Neural progenitor cell (in vitro differentiated cells): ENCODE results near the gene MCL1. TPM values are rescaled to one million over a fixed set of nuclear protein-coding genes. Genes with fewer than 3 reads are reported as not detected.
"Not testable (repeated sequence)": the region's sequence is repeated elsewhere in the genome, so short reads cannot be mapped to it uniquely, and the experiment has no call there.

ENCODE experiments used
- DNase-seq: peaks from one replicate; pipeline ENCODE4 v3.0.0-alpha.2; 2016; ENCODE audit warnings: low spot score
- H2AFZ ChIP-seq: fragments of 200-600 bp; sonication (generic); replicated peaks from 2 replicates; pipeline ENCODE4 v1.6.1; 2016; ENCODE audit warnings: antibody characterized with exemption
- H3F3A ChIP-seq: fragments of 200-600 bp; sonication (generic); 2 replicates; pipeline ENCODE4 v1.6.1; 2016; ENCODE audit warnings: antibody characterized with exemption, low read depth
- H3K27ac ChIP-seq: fragments of 200-600 bp; sonication (generic); 2 replicates; pipeline ENCODE4 v1.5.1; 2016; ENCODE audit warnings: mild to moderate bottlenecking
- H3K27me3 ChIP-seq: fragments of 200-600 bp; sonication (generic); 2 replicates; pipeline ENCODE4 v1.6.1; 2016; ENCODE audit warnings: mild to moderate bottlenecking, moderate library complexity
- H3K36me3 ChIP-seq: fragments of 200-600 bp; sonication (generic); 2 replicates; pipeline ENCODE4 v1.5.1; 2016
- H3K4me1 ChIP-seq: fragments of 200-600 bp; sonication (generic); 2 replicates; pipeline ENCODE4 v1.6.1; 2016; ENCODE audit warnings: mixed run types
- H3K4me2 ChIP-seq: fragments of 200-600 bp; sonication (generic); 2 replicates; pipeline ENCODE4 v1.6.1; 2016
- H3K4me3 ChIP-seq: fragments of 200-600 bp; sonication (generic); 2 replicates; pipeline ENCODE4 v1.5.1; 2016
- H3K79me2 ChIP-seq: fragments of 200-600 bp; sonication (generic); 2 replicates; pipeline ENCODE4 v1.6.1; 2016; ENCODE audit warnings: low read depth
- H3K9ac ChIP-seq: fragments of 200-600 bp; sonication (generic); 2 replicates; pipeline ENCODE4 v1.6.1; 2016
- H3K9me3 ChIP-seq: fragments of 200-600 bp; sonication (generic); 2 replicates; pipeline ENCODE4 v1.5.1; 2016; ENCODE audit warnings: low read depth
- H4K20me1 ChIP-seq: fragments of 200-600 bp; sonication (generic); 2 replicates; pipeline ENCODE4 v1.6.1; 2016; ENCODE audit warnings: low read depth
- H3K27ac Mint-ChIP-seq: 3 replicates; pipeline ENCODE4 v1.8.0; 2021; ENCODE audit warnings: mixed read lengths
- H3K27me3 Mint-ChIP-seq: 2 replicates; pipeline ENCODE4 v1.8.0; 2022; ENCODE audit warnings: low read depth, mild to moderate bottlenecking, inconsistent platforms, moderate library complexity, mixed read lengths; ENCODE audit not compliant: insufficient read depth
- H3K36me3 Mint-ChIP-seq: 3 replicates; pipeline ENCODE4 v1.8.0; 2021; ENCODE audit warnings: mixed read lengths
- H3K4me1 Mint-ChIP-seq: 3 replicates; pipeline ENCODE4 v1.8.0; 2021; ENCODE audit warnings: mixed read lengths
- H3K4me3 Mint-ChIP-seq: 3 replicates; pipeline ENCODE4 v1.8.0; 2021; ENCODE audit warnings: mild to moderate bottlenecking, moderate library complexity, mixed read lengths
- H3K9me3 Mint-ChIP-seq: 3 replicates; pipeline ENCODE4 v1.8.0; 2020; ENCODE audit warnings: mixed read lengths
- EZH2 ChIP-seq: fragments of 200-600 bp; sonication (generic); IDR thresholded peaks from 2 replicates; pipeline ENCODE4 v1.6.1; 2017; ENCODE audit warnings: antibody characterized with exemption, mild to moderate bottlenecking, moderate library complexity
- EZH2phosphoT487 ChIP-seq: fragments of 200-600 bp; sonication (generic); IDR thresholded peaks from 2 replicates; pipeline ENCODE4 v1.6.1; 2017; ENCODE audit warnings: antibody characterized with exemption
- total RNA-seq: library from RNA; depleted of rRNA; stranded (reverse); fragments of >200 nt; gene quantifications from 2 replicates; pipeline ENCODE4 v1.2.3, GENCODE V29; 2015; ENCODE audit warnings: low replicate concordance
- TF ChIP-seq, protein P1 (sequence below): fragments of 200-600 bp; sonication (generic); IDR thresholded peaks from 2 replicates; pipeline ENCODE4 v1.5.1; 2017; ENCODE audit warnings: antibody characterized with exemption, mild to moderate bottlenecking

The MCL1 gene
- total RNA-seq, 1 donor from 2014 or later, result 232 TPM

DNA sequence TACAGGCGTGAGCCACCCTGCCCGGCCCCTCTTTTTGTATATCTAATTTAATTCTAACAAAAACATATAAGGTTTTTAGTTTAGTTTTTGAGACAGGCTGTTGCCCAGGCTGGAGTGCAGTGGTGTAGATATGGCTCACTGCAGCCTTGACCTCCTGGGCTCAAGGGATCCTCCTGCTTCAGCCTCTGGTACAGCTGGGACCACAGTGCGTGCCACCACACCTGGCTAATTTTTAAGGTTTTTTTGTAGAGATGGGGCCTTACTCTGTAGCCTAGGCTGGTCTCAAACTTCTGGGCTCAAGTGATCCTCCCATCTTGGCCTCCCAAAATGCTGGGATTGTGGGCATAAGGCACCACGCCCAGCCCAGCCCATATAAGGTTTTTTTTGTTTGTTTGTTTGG is 31.2 kb upstream of the MCL1 start:
- peaks cover 15% of the 10 kb centered on the region for H3K4me1 Mint-ChIP-seq
- Histone ChIP-seq H4K20me1 (no peaks in the 10 kb centered on the region), H3K9me3 (no peaks in the 10 kb centered on the region), H3K4me2 (no peak overlapping the region), H3K27me3 (no peaks in the 10 kb centered on the region), H3F3A (peaks cover 30% of the 10 kb centered on the region), H3K36me3 (no peaks in the 10 kb centered on the region), H3K4me3 (no peak overlapping the region), H2AFZ (no peak overlapping the region), H3K27ac (no peak overlapping the region), H3K9ac (no peak overlapping the region), H3K79me2 (no peaks in the 10 kb centered on the region), H3K4me1 (peaks cover 8% of the 10 kb centered on the region)
- H3K4me3 Mint-ChIP-seq, result no peak overlapping the region
- TF ChIP-seq, protein P1, sequence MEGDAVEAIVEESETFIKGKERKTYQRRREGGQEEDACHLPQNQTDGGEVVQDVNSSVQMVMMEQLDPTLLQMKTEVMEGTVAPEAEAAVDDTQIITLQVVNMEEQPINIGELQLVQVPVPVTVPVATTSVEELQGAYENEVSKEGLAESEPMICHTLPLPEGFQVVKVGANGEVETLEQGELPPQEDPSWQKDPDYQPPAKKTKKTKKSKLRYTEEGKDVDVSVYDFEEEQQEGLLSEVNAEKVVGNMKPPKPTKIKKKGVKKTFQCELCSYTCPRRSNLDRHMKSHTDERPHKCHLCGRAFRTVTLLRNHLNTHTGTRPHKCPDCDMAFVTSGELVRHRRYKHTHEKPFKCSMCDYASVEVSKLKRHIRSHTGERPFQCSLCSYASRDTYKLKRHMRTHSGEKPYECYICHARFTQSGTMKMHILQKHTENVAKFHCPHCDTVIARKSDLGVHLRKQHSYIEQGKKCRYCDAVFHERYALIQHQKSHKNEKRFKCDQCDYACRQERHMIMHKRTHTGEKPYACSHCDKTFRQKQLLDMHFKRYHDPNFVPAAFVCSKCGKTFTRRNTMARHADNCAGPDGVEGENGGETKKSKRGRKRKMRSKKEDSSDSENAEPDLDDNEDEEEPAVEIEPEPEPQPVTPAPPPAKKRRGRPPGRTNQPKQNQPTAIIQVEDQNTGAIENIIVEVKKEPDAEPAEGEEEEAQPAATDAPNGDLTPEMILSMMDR, result no peak
- TF ChIP-seq EZH2phosphoT487 (no peak), EZH2 (no peak)
- H3K36me3 Mint-ChIP-seq, result peaks cover 20% of the 10 kb centered on the region
- DNase-seq, result no peak
- peaks cover 3% of the 10 kb centered on the region for H3K27me3 Mint-ChIP-seq
- H3K27ac Mint-ChIP-seq, result no peak overlapping the region
- no peaks in the 10 kb centered on the region for H3K9me3 Mint-ChIP-seq

DNA sequence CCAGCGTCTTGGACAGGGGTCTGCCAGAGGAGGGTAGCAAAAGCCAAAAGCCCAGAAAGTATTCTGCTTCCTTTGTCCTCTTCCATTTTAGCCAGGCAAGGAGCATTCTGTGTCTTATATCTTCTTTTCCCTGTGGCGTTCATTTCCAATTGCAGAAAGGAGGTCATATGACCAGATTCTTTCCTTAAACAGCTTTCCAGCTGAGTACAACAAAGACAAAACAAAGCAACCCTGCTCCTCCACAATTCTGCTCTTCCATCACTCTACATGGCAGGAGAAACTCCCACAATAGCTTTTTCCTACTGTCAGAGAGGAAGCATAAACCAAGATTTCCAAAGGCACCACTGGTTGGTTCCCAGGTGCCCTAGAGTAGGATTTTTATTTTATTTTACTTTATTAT is 30.3 kb upstream of the MCL1 start:
- Mint-ChIP-seq H3K4me1 (peaks cover 18% of the 10 kb centered on the region), H3K4me3 (no peak overlapping the region), H3K9me3 (no peaks in the 10 kb centered on the region), H3K36me3 (peaks cover 18% of the 10 kb centered on the region), H3K27me3 (peaks cover 3% of the 10 kb centered on the region), H3K27ac (peak overlapping the region; percentile 61)
- peak overlapping the region; percentile 76 for H3K27ac ChIP-seq
- no peak overlapping the region for H3K4me2 ChIP-seq
- no peaks in the 10 kb centered on the region for H3K9me3 ChIP-seq
- H3K4me3 ChIP-seq, result no peak overlapping the region
- H3K36me3 ChIP-seq, result no peaks in the 10 kb centered on the region
- TF ChIP-seq EZH2 (no peak), EZH2phosphoT487 (no peak)
- TF ChIP-seq, protein P1, result no peak
- no peak overlapping the region for H3K9ac ChIP-seq
- H2AFZ ChIP-seq, result no peak overlapping the region
- H3F3A ChIP-seq, result peaks cover 36% of the 10 kb centered on the region
- no peaks in the 10 kb centered on the region for H3K79me2 ChIP-seq
- H3K27me3 ChIP-seq, result no peaks in the 10 kb centered on the region
- H4K20me1 ChIP-seq, result no peaks in the 10 kb centered on the region
- peak; percentile 32 for DNase-seq
- peaks cover 13% of the 10 kb centered on the region for H3K4me1 ChIP-seq

DNA sequence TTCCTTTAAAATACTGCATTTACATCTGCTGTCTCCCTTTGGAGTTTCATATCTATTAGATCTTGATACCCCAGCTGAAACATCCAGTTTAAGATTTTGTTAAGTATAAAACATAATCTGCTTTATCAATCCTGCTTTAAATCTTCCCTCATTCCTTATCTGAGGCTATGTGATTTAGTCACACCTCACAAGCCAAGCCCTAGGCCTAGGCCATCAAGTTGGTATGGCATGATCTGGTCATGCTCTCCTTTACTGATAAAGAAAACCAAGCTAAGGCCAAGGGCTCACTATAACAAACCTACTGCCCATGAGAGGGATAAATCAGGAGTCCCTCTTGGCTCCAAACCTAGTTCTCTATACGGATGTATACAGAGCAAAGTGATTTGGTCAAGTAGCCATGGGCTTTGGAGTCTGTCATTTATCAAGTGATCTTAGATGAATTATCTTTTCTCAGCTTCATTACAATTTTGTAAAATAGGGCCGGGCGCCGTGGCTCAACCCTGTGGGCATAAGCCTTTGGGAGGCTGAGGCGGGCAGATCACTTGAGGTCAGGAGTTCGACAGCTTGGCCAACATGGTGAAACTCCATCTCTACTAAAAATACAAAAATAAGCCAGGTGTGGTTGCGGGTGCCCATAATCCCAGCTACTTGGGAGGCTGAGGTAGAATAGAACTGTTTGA is 27.2 kb upstream of the MCL1 start:
- no peak overlapping the region for H3K4me2 ChIP-seq
- no peaks in the 10 kb centered on the region for H4K20me1 ChIP-seq
- peaks cover 18% of the 10 kb centered on the region for H3K36me3 Mint-ChIP-seq
- peaks cover 45% of the 10 kb centered on the region for H3F3A ChIP-seq
- H3K9me3 Mint-ChIP-seq, result no peaks in the 10 kb centered on the region
- H3K9me3 ChIP-seq, result no peaks in the 10 kb centered on the region
- H3K4me3 ChIP-seq, result no peak overlapping the region
- H3K9ac ChIP-seq, result no peak overlapping the region
- H3K27ac Mint-ChIP-seq, result no peak overlapping the region
- H3K4me1 ChIP-seq, result peaks cover 26% of the 10 kb centered on the region
- H3K36me3 ChIP-seq, result no peaks in the 10 kb centered on the region
- H2AFZ ChIP-seq, result no peak overlapping the region
- no peak overlapping the region for H3K4me3 Mint-ChIP-seq
- DNase-seq, result no peak
- H3K27ac ChIP-seq, result no peak overlapping the region
- no peaks in the 10 kb centered on the region for H3K27me3 Mint-ChIP-seq
- no peaks in the 10 kb centered on the region for H3K79me2 ChIP-seq
- no peak for TF ChIP-seq EZH2phosphoT487
- TF ChIP-seq, protein P1, result no peak
- H3K4me1 Mint-ChIP-seq, result peaks cover 27% of the 10 kb centered on the region
- H3K27me3 ChIP-seq, result no peaks in the 10 kb centered on the region

DNA sequence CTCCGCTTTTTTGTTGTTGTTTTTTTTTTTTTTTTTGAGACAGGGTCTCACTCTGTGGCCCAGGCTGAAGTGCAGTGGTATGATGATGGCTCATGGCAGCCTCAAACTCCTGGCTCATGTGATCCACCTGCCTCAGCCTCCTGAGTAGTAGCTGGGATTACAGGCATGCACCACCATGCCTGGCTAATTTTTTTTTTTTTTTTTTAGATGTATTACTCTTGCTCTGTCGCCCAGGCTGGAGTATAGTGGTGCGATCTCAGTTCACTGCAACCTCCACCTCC is 26.0 kb upstream of the MCL1 start:
- not testable (repeated sequence) for H3K4me2 ChIP-seq, DNase-seq, H3K4me3 ChIP-seq, H3K27me3 Mint-ChIP-seq, H3K36me3 ChIP-seq, H3K4me3 Mint-ChIP-seq, H3K79me2 ChIP-seq, H4K20me1 ChIP-seq, H3K27ac Mint-ChIP-seq, H3K9me3 Mint-ChIP-seq, H3K9ac ChIP-seq, H3K27me3 ChIP-seq, H3K27ac ChIP-seq, H3K9me3 ChIP-seq, H2AFZ ChIP-seq
- H3K4me1 ChIP-seq, result peaks cover 26% of the 10 kb centered on the region
- H3K36me3 Mint-ChIP-seq, result peaks cover 16% of the 10 kb centered on the region
- peaks cover 37% of the 10 kb centered on the region for H3F3A ChIP-seq
- peaks cover 22% of the 10 kb centered on the region for H3K4me1 Mint-ChIP-seq
